Naive thymus-derived CD8-positive, alpha-beta T cell (primary cell): ENCODE measurements around the gene SH3BP1. TPM values are rescaled to one million over a fixed set of nuclear protein-coding genes. Genes with fewer than 3 reads are reported as not detected.

Source experiments
- ATAC-seq, 2 donors: fragments of 150-1000 bp; cut with Tn5 transposase in 1 of 2; sonication (Bioruptor Pico), chemical (Tn5 transposase) in 1 of 2; 1 replicate in 1 of 2; 2 replicates in 1 of 2; pipeline ENCODE4 v1.10.0; 2021; ENCODE audit warnings: mild to moderate bottlenecking in 2 of 2, moderate library complexity in 2 of 2
- POLR2A ChIA-PET: fragments of 350-600 bp; sonication (Branson Sonifier 250); formaldehyde crosslinking; loops from one replicate; lab custom pipeline; 2021; ENCODE audit warnings: antibody characterized with exemption; lab: Charles Lee
- DNase-seq, 10 donors: peaks; one replicate each; pipeline versions ENCODE4 v3.0.0 to v3.0.0-alpha.2; 2020 to 2022
- H3K27ac Mint-ChIP-seq, 10 donors: one replicate each; pipeline ENCODE4 v1.8.0; 2020 to 2022; ENCODE audit warnings: mild to moderate bottlenecking in 10 of 10, mixed read lengths in 10 of 10, moderate library complexity in 4 of 10, inconsistent platforms in 1 of 10
- H3K27me3 Mint-ChIP-seq, 5 donors: one replicate each; pipeline ENCODE4 v1.8.0; 2021 to 2022; ENCODE audit warnings: mixed read lengths in 5 of 5
- H3K36me3 Mint-ChIP-seq, 3 donors: one replicate each; pipeline ENCODE4 v1.8.0; 2020 to 2022; ENCODE audit warnings: mixed read lengths in 3 of 3, mild to moderate bottlenecking in 2 of 3, inconsistent platforms in 1 of 3
- H3K4me1 Mint-ChIP-seq, 4 donors: one replicate each; pipeline ENCODE4 v1.8.0; 2021 to 2022; ENCODE audit warnings: mixed read lengths in 4 of 4
- H3K4me3 Mint-ChIP-seq, 10 donors: one replicate each; pipeline ENCODE4 v1.8.0; 2020 to 2022; ENCODE audit warnings: mild to moderate bottlenecking in 10 of 10, mixed read lengths in 10 of 10, moderate library complexity in 6 of 10, inconsistent platforms in 1 of 10
- H3K9me3 Mint-ChIP-seq, 9 donors: one replicate each; pipeline ENCODE4 v1.8.0; 2020 to 2022; ENCODE audit warnings: mixed read lengths in 9 of 9, mild to moderate bottlenecking in 3 of 9, inconsistent platforms in 1 of 9, moderate library complexity in 1 of 9
- polyA plus RNA-seq, 3 donors: library from polyadenylated mRNA; unstranded; fragments of 300-500 nt; fragmentation: Illumina TruSeq; gene quantifications; one replicate each; pipeline ENCODE4 v1.2.3, GENCODE V29; 2021
- total RNA-seq, 8 experiments: library from RNA in 2 of 8; stranded (reverse) in 2 of 8; gene quantifications; one replicate each; pipeline ENCODE4 v1.2.3 and lab custom pipeline; 2021 to 2026

SH3BP1 gene
- total and polyA plus RNA-seq, 5 experiments from 2014 or later = 16.9 to 79.0 (median 26.5) TPM

DNA sequence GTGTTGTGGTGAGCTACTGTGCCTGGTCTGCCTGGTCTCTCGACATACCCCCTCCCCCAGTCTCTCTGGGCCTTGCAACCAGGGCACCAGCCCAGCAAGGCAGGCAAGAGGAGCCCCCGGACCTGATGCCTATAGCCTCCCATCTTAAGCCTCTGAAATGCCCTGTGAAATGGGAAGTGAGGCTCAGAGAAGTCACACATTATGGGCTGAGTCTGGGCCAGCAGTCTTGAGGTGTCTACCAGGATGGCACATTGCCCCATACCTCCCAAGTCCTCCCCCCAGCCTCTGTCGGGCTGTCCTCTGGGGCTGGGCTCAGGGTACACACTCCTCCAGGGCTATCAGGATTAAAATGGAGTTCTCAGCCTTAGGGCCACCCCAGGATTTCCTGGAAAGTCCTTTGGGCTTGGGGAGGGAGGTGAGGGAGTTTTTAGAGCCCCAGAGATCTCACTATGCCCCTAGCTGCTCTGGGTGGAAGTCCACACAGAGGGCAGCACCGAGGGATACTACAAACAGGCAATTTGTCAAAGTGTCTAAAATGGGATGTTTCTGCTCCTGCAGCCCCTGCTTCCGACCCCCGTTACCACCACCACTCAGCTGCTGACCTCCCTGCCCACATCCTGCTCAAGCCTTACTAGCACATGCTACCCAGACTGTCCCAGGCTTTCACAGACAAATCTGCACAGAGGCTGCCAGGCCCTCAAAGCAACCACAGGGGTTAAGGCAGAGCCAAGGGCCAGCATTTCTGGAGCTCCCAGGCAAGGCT, 3.1 kb upstream of the SH3BP1 start:
- ATAC-seq (no peak), DNase-seq (peak in 1 of 10 donors; percentile 11)
- H3K4me1 Mint-ChIP-seq = peaks cover 34 to 80% (median 72%) of the 10 kb centered on the region in 4 donors
- no peaks in the 10 kb centered on the region for H3K27me3 Mint-ChIP-seq
- H3K9me3 Mint-ChIP-seq = no peaks in the 10 kb centered on the region
- POLR2A ChIA-PET = interaction anchor here (0.5 to 66.7 kb wide), 5 partner anchors 3 to 563 kb away, joined by 3 to 2283 read pairs (median 6); partner anchors contain the start of genes GGA1, LGALS1, NOL12 and PDXP
- peaks cover 0 to 6% (median 0%) of the 10 kb centered on the region in 3 donors for H3K36me3 Mint-ChIP-seq
- peak overlapping the region; percentile 87 to 97 (median 93) for H3K27ac Mint-ChIP-seq
- H3K4me3 Mint-ChIP-seq = peak overlapping the region; percentile 20 to 98 (median 50)

- ATAC-seq (no peak), DNase-seq (no peak)
- Mint-ChIP-seq H3K27ac (peak overlapping the region; percentile 76 to 97 (median 93)), H3K9me3 (no peaks in the 10 kb centered on the region), H3K4me1 (peaks cover 31 to 80% (median 72%) of the 10 kb centered on the region in 4 donors), H3K36me3 (peaks cover 0 to 11% (median 0%) of the 10 kb centered on the region in 3 donors), H3K27me3 (no peaks in the 10 kb centered on the region), H3K4me3 (peak overlapping the region in 9 of 10 donors; percentile 7 to 98 (median 51))
- POLR2A ChIA-PET = interaction anchor here (0.5 to 66.7 kb wide), 5 partner anchors 3 to 562 kb away, joined by 3 to 2283 read pairs (median 6); partner anchors contain the start of genes GGA1, LGALS1, NOL12 and PDXP
These were observed 2.6 kb upstream of the SH3BP1 start for GRCh38 chr22:37636949-37637273.

DNA sequence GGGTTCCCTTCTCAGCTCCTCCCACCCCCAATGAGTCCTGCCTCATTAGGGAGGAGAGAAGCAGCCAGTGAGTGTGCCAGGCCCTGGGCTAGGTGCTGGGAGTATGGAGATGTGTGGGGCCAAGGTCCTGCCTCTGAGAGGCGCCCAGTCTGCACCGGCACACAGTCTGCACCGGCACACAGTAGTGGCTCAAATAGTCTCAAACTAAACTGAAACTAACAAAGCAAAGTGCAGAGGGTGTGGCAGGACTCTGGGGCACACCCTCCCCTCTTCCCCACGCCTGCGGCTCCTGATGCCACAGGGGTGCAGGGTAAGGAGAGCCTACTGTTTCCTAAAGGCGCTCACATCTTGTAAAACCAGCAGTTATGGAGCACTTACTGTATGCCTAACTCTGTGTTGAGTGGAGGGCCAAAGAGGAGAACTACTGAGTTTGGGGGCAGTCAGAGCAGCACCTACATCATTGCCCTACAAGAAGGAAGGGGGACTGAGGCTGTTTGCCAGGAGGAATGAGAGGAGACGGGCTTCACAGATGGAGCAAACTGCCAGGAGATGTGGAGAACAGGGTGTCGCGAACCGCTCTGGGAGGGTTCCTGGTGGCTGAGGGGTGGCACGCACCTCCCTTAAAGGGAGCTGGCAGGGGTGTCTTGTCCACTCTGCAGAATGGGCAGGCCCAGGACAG, 939 bp upstream of the SH3BP1 start:
- Mint-ChIP-seq H3K9me3 (no peaks in the 10 kb centered on the region), H3K27me3 (no peaks in the 10 kb centered on the region), H3K27ac (peak overlapping the region; percentile 71 to 97 (median 93)), H3K4me3 (peak overlapping the region; percentile 87 to 100 (median 98)), H3K4me1 (peaks cover 31 to 82% (median 73%) of the 10 kb centered on the region in 4 donors), H3K36me3 (peaks cover 0 to 26% (median 4%) of the 10 kb centered on the region in 3 donors)
- POLR2A ChIA-PET = interaction anchor here (0.8 to 66.7 kb wide), 3 partner anchors 5 to 181 kb away, joined by 3 to 2283 read pairs (median 2283); partner anchors contain the start of genes GGA1, LGALS1, NOL12 and PDXP
- ATAC-seq = peak; percentile 22 to 29
- peak in 4 of 10 donors; percentile 9 to 51 (median 36) for DNase-seq

DNA sequence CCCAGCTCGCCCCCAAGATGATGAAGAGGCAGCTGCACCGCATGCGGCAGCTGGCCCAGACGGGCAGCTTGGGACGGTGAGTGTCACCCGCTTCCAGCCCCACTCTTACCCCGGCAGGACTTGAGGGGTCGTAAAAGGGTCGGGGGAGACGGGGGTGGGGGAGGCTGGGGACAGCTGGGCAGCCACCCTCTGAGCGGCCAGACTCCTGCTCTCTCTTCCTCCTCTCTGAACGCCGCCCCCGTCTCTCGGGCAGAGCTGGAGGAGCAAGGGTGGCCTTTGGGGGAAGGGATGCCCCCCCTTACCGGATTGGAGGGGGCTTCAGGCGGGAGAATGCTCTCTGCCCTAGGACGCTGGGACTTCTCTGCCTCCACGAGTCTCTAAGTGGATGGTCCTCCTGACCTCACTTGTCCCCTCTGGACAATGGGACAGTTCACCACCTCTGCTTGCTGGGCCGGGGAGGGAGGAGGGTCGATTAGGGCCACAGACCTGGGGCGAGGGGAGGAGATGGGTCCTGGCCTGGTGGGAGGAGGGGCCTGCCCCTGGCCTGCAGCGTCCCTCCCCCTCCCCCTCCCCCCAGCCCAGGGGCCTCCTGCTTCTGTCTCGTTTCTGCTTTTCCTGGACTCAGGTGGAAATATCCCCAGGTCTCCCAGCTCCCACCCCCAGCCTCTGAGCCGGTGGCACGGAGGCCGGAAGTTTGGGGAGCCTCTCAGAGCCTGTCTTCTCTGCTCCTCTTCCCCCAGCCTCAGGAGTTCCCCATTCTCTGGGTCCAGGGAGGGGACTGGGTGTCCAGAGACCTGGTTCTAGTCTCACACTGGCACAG, 512 bp downstream of the SH3BP1 start:
- ATAC-seq (peak; percentile 18 to 24), DNase-seq (peak in 2 of 10 donors; percentile 25 to 40)
- no peaks in the 10 kb centered on the region for H3K9me3 Mint-ChIP-seq
- peaks cover 25 to 73% (median 70%) of the 10 kb centered on the region in 4 donors for H3K4me1 Mint-ChIP-seq
- H3K27ac Mint-ChIP-seq = peak overlapping the region; percentile 88 to 97 (median 94)
- H3K36me3 Mint-ChIP-seq = peaks cover 0 to 41% (median 6%) of the 10 kb centered on the region in 3 donors
- POLR2A ChIA-PET = interaction anchor here (1.0 to 66.7 kb wide), 3 partner anchors 7 to 154 kb away, joined by 3 to 2283 read pairs (median 2283); partner anchors contain the start of genes GGA1, LGALS1, MFNG and NOL12
- H3K27me3 Mint-ChIP-seq = no peaks in the 10 kb centered on the region
- peak overlapping the region; percentile 87 to 100 (median 98) for H3K4me3 Mint-ChIP-seq

- peaks cover 26 to 74% (median 69%) of the 10 kb centered on the region in 4 donors for H3K4me1 Mint-ChIP-seq
- H3K27ac Mint-ChIP-seq = peak overlapping the region; percentile 88 to 97 (median 94)
- peak overlapping the region; percentile 87 to 100 (median 98) for H3K4me3 Mint-ChIP-seq
- DNase-seq (peak in 3 of 10 donors; percentile 33 to 47 (median 40)), ATAC-seq (peak; percentile 27 to 42)
- POLR2A ChIA-PET = interaction anchor here (0.6 to 66.7 kb wide), 4 partner anchors 7 to 1103 kb away, joined by 3 to 2283 read pairs (median 1144); partner anchors contain the start of genes GGA1, LGALS1, MFNG and NOL12
- H3K36me3 Mint-ChIP-seq = peaks cover 0 to 50% (median 6%) of the 10 kb centered on the region in 3 donors
- H3K9me3 Mint-ChIP-seq = no peaks in the 10 kb centered on the region
- H3K27me3 Mint-ChIP-seq = no peaks in the 10 kb centered on the region
These were observed 1.4 kb downstream of the SH3BP1 start for GRCh38 chr22:37640591-37641560.

DNA sequence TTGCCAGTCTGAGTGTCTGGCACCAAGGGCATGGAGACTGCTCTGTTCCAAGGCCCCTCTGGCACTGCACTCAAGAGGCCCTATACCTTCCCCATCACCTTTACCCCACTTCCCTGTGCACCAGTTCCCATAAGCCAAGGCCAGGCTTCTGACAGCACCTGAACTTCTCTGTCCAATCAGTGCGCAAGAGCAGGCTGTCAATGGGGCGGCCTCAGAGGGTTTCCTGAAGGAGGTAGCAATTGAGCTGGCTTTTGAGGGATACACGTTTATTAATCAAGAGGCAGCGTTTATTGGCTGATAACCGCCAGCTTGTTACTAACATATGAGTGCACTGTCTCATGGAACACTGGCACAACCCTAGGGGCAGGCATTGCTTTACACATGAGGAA, 2.1 kb downstream of the SH3BP1 start:
- H3K36me3 Mint-ChIP-seq = peaks cover 0 to 56% (median 6%) of the 10 kb centered on the region in 3 donors
- peaks cover 20 to 72% (median 63%) of the 10 kb centered on the region in 4 donors for H3K4me1 Mint-ChIP-seq
- ATAC-seq (no peak), DNase-seq (no peak)
- peak overlapping the region; percentile 39 to 100 (median 98) for H3K4me3 Mint-ChIP-seq
- H3K9me3 Mint-ChIP-seq = no peaks in the 10 kb centered on the region
- H3K27me3 Mint-ChIP-seq = no peaks in the 10 kb centered on the region
- POLR2A ChIA-PET = interaction anchor here (64.1 to 66.7 kb wide), 2 partner anchors 8 to 22 kb away, joined by 2283 read pairs; partner anchors contain the start of genes GGA1, LGALS1, NOL12 and PDXP
- peak overlapping the region in 7 of 10 donors; percentile 24 to 97 (median 88) for H3K27ac Mint-ChIP-seq

- POLR2A ChIA-PET = interaction anchor here (0.6 to 66.7 kb wide), 5 partner anchors 10 to 295 kb away, joined by 4 to 2283 read pairs (median 11); partner anchors contain the start of genes GGA1, LGALS1, NOL12 and PDXP
- H3K27me3 Mint-ChIP-seq = no peaks in the 10 kb centered on the region
- ATAC-seq = peak; percentile 54 to 62
- DNase-seq = peak; percentile 64 to 89 (median 82)
- peak overlapping the region; percentile 44 to 97 (median 64) for H3K4me3 Mint-ChIP-seq
- H3K4me1 Mint-ChIP-seq = peaks cover 15 to 60% (median 45%) of the 10 kb centered on the region in 4 donors
- H3K9me3 Mint-ChIP-seq = no peaks in the 10 kb centered on the region
- H3K27ac Mint-ChIP-seq = peak overlapping the region; percentile 80 to 92 (median 86)
- H3K36me3 Mint-ChIP-seq = peaks cover 0 to 73% (median 6%) of the 10 kb centered on the region in 3 donors
These were observed 3.9 kb downstream of the SH3BP1 start for GRCh38 chr22:37643225-37643847.

- H3K27me3 Mint-ChIP-seq = no peaks in the 10 kb centered on the region
- peaks cover 8 to 50% (median 24%) of the 10 kb centered on the region in 4 donors for H3K4me1 Mint-ChIP-seq
- no peak overlapping the region for H3K4me3 Mint-ChIP-seq
- no peaks in the 10 kb centered on the region for H3K9me3 Mint-ChIP-seq
- POLR2A ChIA-PET = interaction anchor here (64.1 to 66.7 kb wide), 2 partner anchors 14 to 16 kb away, joined by 2283 read pairs; partner anchors contain the start of genes GGA1, LGALS1, NOL12 and PDXP
- H3K36me3 Mint-ChIP-seq = peaks cover 0 to 96% (median 8%) of the 10 kb centered on the region in 3 donors
- no peak for ATAC-seq
- DNase-seq = no peak
- H3K27ac Mint-ChIP-seq = no peak overlapping the region
These were observed 7.8 kb downstream of the SH3BP1 start for GRCh38 chr22:37647317-37647716.

- peaks cover 7 to 49% (median 18%) of the 10 kb centered on the region in 4 donors for H3K4me1 Mint-ChIP-seq
- DNase-seq = no peak
- no peak for ATAC-seq
- H3K4me3 Mint-ChIP-seq = no peak overlapping the region
- H3K27ac Mint-ChIP-seq = peak overlapping the region in 2 of 10 donors; percentile 27 to 38
- POLR2A ChIA-PET = interaction anchor here (64.1 to 66.7 kb wide), 2 partner anchors 14 to 15 kb away, joined by 2283 read pairs; partner anchors contain the start of genes GGA1, LGALS1, NOL12 and PDXP
- H3K27me3 Mint-ChIP-seq = no peaks in the 10 kb centered on the region
- H3K36me3 Mint-ChIP-seq = peaks cover 0 to 97% (median 11%) of the 10 kb centered on the region in 3 donors
- H3K9me3 Mint-ChIP-seq = no peaks in the 10 kb centered on the region
These were observed 8.5 kb downstream of the SH3BP1 start for GRCh38 chr22:37647928-37648327.
